ENCODE measurements around the gene DCLRE1B.

DCLRE1B gene

DNA sequence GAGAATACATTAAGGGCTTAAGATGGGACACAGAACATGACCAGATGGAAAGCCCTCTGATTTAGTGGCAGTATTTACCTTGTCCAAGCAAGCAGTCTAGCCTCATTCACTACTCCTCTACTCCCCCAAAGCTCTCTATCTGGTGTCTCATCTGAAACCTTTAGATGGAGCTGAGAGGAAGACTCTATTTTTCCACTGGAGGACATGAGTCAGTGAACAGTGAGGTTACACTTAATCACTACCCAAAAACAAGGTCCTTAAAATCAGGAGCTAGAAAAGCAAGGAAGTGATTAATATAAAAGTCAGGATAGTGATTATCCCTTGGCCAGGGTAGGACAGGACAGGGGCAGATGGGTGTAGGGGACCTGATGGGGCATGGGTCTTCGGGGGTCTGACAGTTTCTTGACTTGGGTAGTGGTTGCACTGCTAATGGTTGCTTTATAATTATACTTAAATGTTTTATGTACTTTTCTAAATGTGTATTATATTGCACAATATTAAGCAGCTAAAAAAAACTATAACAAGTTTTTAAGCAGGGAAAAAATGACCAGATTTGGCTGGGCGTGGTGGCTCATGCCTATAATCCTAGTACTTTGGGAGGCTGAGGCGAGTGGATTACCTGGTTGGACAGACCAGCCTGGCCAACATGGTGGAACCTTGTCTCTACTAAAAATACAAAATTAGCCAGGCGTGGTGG lies 36.6 kb upstream of the DCLRE1B start:
- Histone ChIP-seq H3K4me2 (ENCODE audit: low read depth, low read length, poor library complexity, severe bottlenecking) (peak overlapping the region; percentile 25), H3K9me2 (replicated peaks; ENCODE audit: insufficient read depth, low read length) (no peaks in the 10 kb centered on the region), H3F3A (ENCODE audit: insufficient read depth) (peaks cover 44% of the 10 kb centered on the region), H3K9ac (ENCODE audit: low read length) (no peak overlapping the region), H3K36me3 (ENCODE audit: low read length) (no peaks in the 10 kb centered on the region), H3K27ac (ENCODE audit: low read depth, low read length) (peak overlapping the region; percentile 18; the same call in 1 of the 2 replicates), H3K9me3 (ENCODE audit: insufficient read depth, low read length) (no peaks in the 10 kb centered on the region), H2AFZ (ENCODE audit: low read depth, low read length, severe bottlenecking) (no peak overlapping the region), H3K4me3 (ENCODE audit: insufficient read depth, low read length, poor library complexity, severe bottlenecking) (no peak overlapping the region), H3K79me2 (ENCODE audit: insufficient read depth, low read length) (peaks cover 66% of the 10 kb centered on the region), H4K20me1 (ENCODE audit: low read depth, low read length) (no peaks in the 10 kb centered on the region), H3K27me3 (ENCODE audit: low read length) (no peaks in the 10 kb centered on the region)
- TF ChIP-seq, protein P1, sequence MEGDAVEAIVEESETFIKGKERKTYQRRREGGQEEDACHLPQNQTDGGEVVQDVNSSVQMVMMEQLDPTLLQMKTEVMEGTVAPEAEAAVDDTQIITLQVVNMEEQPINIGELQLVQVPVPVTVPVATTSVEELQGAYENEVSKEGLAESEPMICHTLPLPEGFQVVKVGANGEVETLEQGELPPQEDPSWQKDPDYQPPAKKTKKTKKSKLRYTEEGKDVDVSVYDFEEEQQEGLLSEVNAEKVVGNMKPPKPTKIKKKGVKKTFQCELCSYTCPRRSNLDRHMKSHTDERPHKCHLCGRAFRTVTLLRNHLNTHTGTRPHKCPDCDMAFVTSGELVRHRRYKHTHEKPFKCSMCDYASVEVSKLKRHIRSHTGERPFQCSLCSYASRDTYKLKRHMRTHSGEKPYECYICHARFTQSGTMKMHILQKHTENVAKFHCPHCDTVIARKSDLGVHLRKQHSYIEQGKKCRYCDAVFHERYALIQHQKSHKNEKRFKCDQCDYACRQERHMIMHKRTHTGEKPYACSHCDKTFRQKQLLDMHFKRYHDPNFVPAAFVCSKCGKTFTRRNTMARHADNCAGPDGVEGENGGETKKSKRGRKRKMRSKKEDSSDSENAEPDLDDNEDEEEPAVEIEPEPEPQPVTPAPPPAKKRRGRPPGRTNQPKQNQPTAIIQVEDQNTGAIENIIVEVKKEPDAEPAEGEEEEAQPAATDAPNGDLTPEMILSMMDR (IDR thresholded peaks at IDR 0.05; ENCODE audit: insufficient read depth, low read length, poor library complexity, severe bottlenecking): no peak
- no peak for TF ChIP-seq EZH2phosphoT487 (conservative IDR thresholded peaks at IDR 0.05; ENCODE audit: low read length)

GRCh38 chr1:113870778-113871177 lies 34.3 kb upstream of the DCLRE1B start:
- no peaks in the 10 kb centered on the region for H3K9me3 ChIP-seq (ENCODE audit: insufficient read depth, low read length)
- H3K9me2 ChIP-seq (replicated peaks; ENCODE audit: insufficient read depth, low read length): no peaks in the 10 kb centered on the region
- H3K4me3 ChIP-seq (ENCODE audit: insufficient read depth, low read length, poor library complexity, severe bottlenecking): peak overlapping the region; percentile 60
- H2AFZ ChIP-seq (ENCODE audit: low read depth, low read length, severe bottlenecking): no peak overlapping the region
- H3K79me2 ChIP-seq (ENCODE audit: insufficient read depth, low read length): peaks cover 51% of the 10 kb centered on the region
- peak overlapping the region; percentile 65 for H3K9ac ChIP-seq (ENCODE audit: low read length)
- H3K36me3 ChIP-seq (ENCODE audit: low read length): no peaks in the 10 kb centered on the region
- peak overlapping the region; percentile 87 for H3K27ac ChIP-seq (ENCODE audit: low read depth, low read length)
- peak overlapping the region; percentile 86 for H3K4me2 ChIP-seq (ENCODE audit: low read depth, low read length, poor library complexity, severe bottlenecking)
- H3K27me3 ChIP-seq (ENCODE audit: low read length): no peaks in the 10 kb centered on the region
- TF ChIP-seq, protein P1 (IDR thresholded peaks at IDR 0.05; ENCODE audit: insufficient read depth, low read length, poor library complexity, severe bottlenecking): no peak
- TF ChIP-seq EZH2phosphoT487 (conservative IDR thresholded peaks at IDR 0.05; ENCODE audit: low read length): no peak
- peaks cover 55% of the 10 kb centered on the region for H3F3A ChIP-seq (ENCODE audit: insufficient read depth)
- no peaks in the 10 kb centered on the region for H4K20me1 ChIP-seq (ENCODE audit: low read depth, low read length)

- Histone ChIP-seq H3F3A (ENCODE audit: insufficient read depth) (peaks cover 55% of the 10 kb centered on the region), H4K20me1 (ENCODE audit: low read depth, low read length) (no peaks in the 10 kb centered on the region), H3K27me3 (ENCODE audit: low read length) (no peaks in the 10 kb centered on the region), H3K4me3 (ENCODE audit: insufficient read depth, low read length, poor library complexity, severe bottlenecking) (peak within 1 kb of the TSS; percentile 60), H2AFZ (ENCODE audit: low read depth, low read length, severe bottlenecking) (peak within 1 kb of the TSS; percentile 69), H3K36me3 (ENCODE audit: low read length) (no peaks in the 10 kb centered on the region), H3K27ac (ENCODE audit: low read depth, low read length) (peak within 1 kb of the TSS; percentile 87), H3K9me3 (ENCODE audit: insufficient read depth, low read length) (no peaks in the 10 kb centered on the region), H3K4me2 (ENCODE audit: low read depth, low read length, poor library complexity, severe bottlenecking) (peak within 1 kb of the TSS; percentile 86), H3K9ac (ENCODE audit: low read length) (peak within 1 kb of the TSS; percentile 65), H3K79me2 (ENCODE audit: insufficient read depth, low read length) (peaks cover 47% of the 10 kb centered on the region), H3K9me2 (replicated peaks; ENCODE audit: insufficient read depth, low read length) (no peaks in the 10 kb centered on the region)
- TF ChIP-seq, protein P1 (IDR thresholded peaks at IDR 0.05; ENCODE audit: insufficient read depth, low read length, poor library complexity, severe bottlenecking): no peak
- no peak for TF ChIP-seq EZH2phosphoT487 (conservative IDR thresholded peaks at IDR 0.05; ENCODE audit: low read length)
These were observed 33.5 kb upstream of the DCLRE1B start, which contains the start of gene PTPN22 for GRCh38 chr1:113871597-113872113. Gene PTPN22 (minus strand): TSS chr1:113871712.
